K562 (cell line): ENCODE data around the gene CLIC5. TPM values are rescaled to one million over a fixed set of nuclear protein-coding genes. Genes with fewer than 3 reads are reported as not detected.

Source experiments
- FOXM1 ChIP-seq, 2 experiments: fragments of 450-650 bp in 1 of 2; sonication (generic) in 1 of 2; formaldehyde crosslinking in 1 of 2; IDR thresholded peaks; 2 replicates each; pipeline versions ENCODE4 v1.6.1 to v1.9.0; 2017 to 2022; ENCODE audit warnings: low read depth in 2 of 2, mild to moderate bottlenecking in 2 of 2, missing genetic modification reagents in 1 of 2, moderate library complexity in 1 of 2
- HLTF ChIP-seq: fragments of 450-650 bp; IDR thresholded peaks from 2 replicates; pipeline ENCODE4 v1.6.1; 2016
- MCM3 ChIP-seq: fragments of 450-650 bp; IDR thresholded peaks from 2 replicates; pipeline ENCODE4 v1.6.1; 2016
- NCOR1 ChIP-seq: fragments of 450-650 bp; IDR thresholded peaks from 2 replicates; pipeline ENCODE4 v1.6.1; 2016; ENCODE audit warnings: mild to moderate bottlenecking, moderate library complexity
- RFX5 ChIP-seq: IDR thresholded peaks from 2 replicates; pipeline ENCODE4 v1.6.1; 2011; ENCODE audit warnings: low read depth, mild to moderate bottlenecking, improper control_type of control experiment, low read length
- polyA plus RNA-seq, 8 experiments: library from polyadenylated mRNA; depleted of rRNA in 4 of 8; stranded (reverse) in 5 of 8; unstranded in 3 of 8; fragments of >200 nt; fragmentation: Nextera tagmentation in 2 of 8; fragmentation: Illumina TruSeq in 1 of 8; extraction: Ambion mirVana in 2 of 8; extraction: Trizol in 1 of 8; gene quantifications; 2 replicates each; pipeline versions ENCODE4 v1.2.1 to v1.2.3, GENCODE V29; 2011 to 2014; ENCODE audit warnings: inconsistent platforms in 1 of 8, missing spikeins in 1 of 8
- total RNA-seq, 7 experiments: library from RNA; depleted of rRNA in 6 of 7; stranded (reverse); fragments of >200 nt in 6 of 7; fragmentation: Illumina TruSeq in 2 of 7; extraction: Trizol in 2 of 7; gene quantifications; 2 replicates each; pipeline versions ENCODE4 v1.2.1 to v1.2.3, GENCODE V29; 2011 to 2021; ENCODE audit warnings: low replicate concordance in 1 of 7
- TF ChIP-seq, protein P1 (sequence below): sonication (generic); formaldehyde crosslinking; IDR thresholded peaks from 2 replicates; pipeline ENCODE4 v1.8.1; 2023; ENCODE audit warnings: mild to moderate bottlenecking, missing genetic modification reagents
- TF ChIP-seq, protein P2 (sequence below): fragments of 250-450 bp; sonication (Bioruptor Pico); IDR thresholded peaks from 2 replicates; pipeline ENCODE4 v1.8.0; 2021; ENCODE audit warnings: moderate library complexity, mild to moderate bottlenecking, inconsistent platforms
- TF ChIP-seq, protein P3 (sequence below): fragments of 250-450 bp; sonication (Bioruptor Pico); IDR thresholded peaks from 2 replicates; pipeline ENCODE4 v1.4.0; 2020
- TF ChIP-seq, protein P4 (sequence below): fragments of 450-650 bp; formaldehyde crosslinking; IDR thresholded peaks from 2 replicates; pipeline ENCODE4 v1.4.0; 2022; ENCODE audit warnings: missing genetic modification characterization
- TF ChIP-seq, protein P5 (sequence below): fragments of 450-650 bp; formaldehyde crosslinking; conservative IDR thresholded peaks from 2 replicates; pipeline ENCODE4 v1.4.0; 2022; ENCODE audit warnings: mild to moderate bottlenecking, missing genetic modification characterization

The CLIC5 gene
- total and polyA plus RNA-seq, 9 of the 15 experiments (the other 6 are each of a cell fraction or from before 2014, with no cell fraction given), result 0.31 TPM; not detected in 8

DNA sequence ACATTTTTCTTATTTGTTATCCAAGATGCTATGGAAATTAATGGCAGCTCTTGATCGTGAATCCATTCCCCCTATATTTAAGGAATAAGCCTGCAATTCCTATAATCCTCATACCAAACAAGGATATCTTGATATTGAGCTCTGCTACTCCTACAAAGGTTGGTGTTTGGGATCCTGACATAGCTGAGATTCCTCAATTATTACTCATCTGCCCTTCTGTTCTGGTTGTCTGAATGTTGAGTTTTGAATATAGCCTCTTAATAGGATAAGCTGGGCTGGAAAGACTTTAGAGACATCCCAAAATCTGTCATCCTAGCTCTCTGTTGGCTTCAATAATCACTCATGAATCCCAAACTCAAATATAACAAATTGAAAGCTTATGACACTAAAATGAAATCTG lies 49.9 kb downstream of the CLIC5 start (continued):
- TF ChIP-seq, protein P1, sequence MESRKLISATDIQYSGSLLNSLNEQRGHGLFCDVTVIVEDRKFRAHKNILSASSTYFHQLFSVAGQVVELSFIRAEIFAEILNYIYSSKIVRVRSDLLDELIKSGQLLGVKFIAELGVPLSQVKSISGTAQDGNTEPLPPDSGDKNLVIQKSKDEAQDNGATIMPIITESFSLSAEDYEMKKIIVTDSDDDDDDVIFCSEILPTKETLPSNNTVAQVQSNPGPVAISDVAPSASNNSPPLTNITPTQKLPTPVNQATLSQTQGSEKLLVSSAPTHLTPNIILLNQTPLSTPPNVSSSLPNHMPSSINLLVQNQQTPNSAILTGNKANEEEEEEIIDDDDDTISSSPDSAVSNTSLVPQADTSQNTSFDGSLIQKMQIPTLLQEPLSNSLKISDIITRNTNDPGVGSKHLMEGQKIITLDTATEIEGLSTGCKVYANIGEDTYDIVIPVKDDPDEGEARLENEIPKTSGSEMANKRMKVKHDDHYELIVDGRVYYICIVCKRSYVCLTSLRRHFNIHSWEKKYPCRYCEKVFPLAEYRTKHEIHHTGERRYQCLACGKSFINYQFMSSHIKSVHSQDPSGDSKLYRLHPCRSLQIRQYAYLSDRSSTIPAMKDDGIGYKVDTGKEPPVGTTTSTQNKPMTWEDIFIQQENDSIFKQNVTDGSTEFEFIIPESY, result no peak
- TF ChIP-seq, protein P2, sequence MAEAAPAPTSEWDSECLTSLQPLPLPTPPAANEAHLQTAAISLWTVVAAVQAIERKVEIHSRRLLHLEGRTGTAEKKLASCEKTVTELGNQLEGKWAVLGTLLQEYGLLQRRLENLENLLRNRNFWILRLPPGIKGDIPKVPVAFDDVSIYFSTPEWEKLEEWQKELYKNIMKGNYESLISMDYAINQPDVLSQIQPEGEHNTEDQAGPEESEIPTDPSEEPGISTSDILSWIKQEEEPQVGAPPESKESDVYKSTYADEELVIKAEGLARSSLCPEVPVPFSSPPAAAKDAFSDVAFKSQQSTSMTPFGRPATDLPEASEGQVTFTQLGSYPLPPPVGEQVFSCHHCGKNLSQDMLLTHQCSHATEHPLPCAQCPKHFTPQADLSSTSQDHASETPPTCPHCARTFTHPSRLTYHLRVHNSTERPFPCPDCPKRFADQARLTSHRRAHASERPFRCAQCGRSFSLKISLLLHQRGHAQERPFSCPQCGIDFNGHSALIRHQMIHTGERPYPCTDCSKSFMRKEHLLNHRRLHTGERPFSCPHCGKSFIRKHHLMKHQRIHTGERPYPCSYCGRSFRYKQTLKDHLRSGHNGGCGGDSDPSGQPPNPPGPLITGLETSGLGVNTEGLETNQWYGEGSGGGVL (CRISPR knock-in tag), result no peak
- TF ChIP-seq RFX5 (no peak), HLTF (no peak), FOXM1 (IDR thresholded peaks at IDR 0.05; ENCODE audit: low read depth) (no peak), FOXM1 (CRISPR knock-in tag; IDR thresholded peaks at IDR 0.05; ENCODE audit: low read depth) (no peak), MCM3 (no peak), NCOR1 (no peak)
- TF ChIP-seq, protein P3, sequence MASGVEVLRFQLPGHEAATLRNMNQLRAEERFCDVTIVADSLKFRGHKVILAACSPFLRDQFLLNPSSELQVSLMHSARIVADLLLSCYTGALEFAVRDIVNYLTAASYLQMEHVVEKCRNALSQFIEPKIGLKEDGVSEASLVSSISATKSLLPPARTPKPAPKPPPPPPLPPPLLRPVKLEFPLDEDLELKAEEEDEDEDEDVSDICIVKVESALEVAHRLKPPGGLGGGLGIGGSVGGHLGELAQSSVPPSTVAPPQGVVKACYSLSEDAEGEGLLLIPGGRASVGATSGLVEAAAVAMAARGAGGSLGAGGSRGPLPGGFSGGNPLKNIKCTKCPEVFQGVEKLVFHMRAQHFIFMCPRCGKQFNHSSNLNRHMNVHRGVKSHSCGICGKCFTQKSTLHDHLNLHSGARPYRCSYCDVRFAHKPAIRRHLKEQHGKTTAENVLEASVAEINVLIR (CRISPR knock-in tag), result no peak
- TF ChIP-seq, protein P4, sequence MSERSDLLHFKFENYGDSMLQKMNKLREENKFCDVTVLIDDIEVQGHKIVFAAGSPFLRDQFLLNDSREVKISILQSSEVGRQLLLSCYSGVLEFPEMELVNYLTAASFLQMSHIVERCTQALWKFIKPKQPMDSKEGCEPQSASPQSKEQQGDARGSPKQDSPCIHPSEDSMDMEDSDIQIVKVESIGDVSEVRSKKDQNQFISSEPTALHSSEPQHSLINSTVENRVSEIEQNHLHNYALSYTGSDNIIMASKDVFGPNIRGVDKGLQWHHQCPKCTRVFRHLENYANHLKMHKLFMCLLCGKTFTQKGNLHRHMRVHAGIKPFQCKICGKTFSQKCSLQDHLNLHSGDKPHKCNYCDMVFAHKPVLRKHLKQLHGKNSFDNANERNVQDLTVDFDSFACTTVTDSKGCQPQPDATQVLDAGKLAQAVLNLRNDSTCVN, result no peak
- TF ChIP-seq, protein P5, sequence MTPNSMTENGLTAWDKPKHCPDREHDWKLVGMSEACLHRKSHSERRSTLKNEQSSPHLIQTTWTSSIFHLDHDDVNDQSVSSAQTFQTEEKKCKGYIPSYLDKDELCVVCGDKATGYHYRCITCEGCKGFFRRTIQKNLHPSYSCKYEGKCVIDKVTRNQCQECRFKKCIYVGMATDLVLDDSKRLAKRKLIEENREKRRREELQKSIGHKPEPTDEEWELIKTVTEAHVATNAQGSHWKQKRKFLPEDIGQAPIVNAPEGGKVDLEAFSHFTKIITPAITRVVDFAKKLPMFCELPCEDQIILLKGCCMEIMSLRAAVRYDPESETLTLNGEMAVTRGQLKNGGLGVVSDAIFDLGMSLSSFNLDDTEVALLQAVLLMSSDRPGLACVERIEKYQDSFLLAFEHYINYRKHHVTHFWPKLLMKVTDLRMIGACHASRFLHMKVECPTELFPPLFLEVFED (CRISPR knock-in tag), result no peak
